ENCODE measurements around the gene GOLGA8R. TPM values are rescaled to one million over a fixed set of nuclear protein-coding genes. Genes with fewer than 3 reads are reported as not detected.
"Not testable (repeated sequence)": the region's sequence is repeated elsewhere in the genome, so short reads cannot be mapped to it uniquely, and the experiment has no call there.

GOLGA8R gene
- 0.22 TPM in 1 of 2 replicates, not detected in the other for total RNA-seq

GRCh38 chr15:30414160-30414559, at the start of gene GOLGA8R:
Gene GOLGA8R, minus strand, starts transcription at chr15:30414260. Its CDS starts 98 bp downstream, at chr15:30414162.
- not testable (repeated sequence) for DNase-seq (ENCODE audit: low read depth); H3K4me3 ChIP-seq (ENCODE audit: low read depth, low read length)

DNA sequence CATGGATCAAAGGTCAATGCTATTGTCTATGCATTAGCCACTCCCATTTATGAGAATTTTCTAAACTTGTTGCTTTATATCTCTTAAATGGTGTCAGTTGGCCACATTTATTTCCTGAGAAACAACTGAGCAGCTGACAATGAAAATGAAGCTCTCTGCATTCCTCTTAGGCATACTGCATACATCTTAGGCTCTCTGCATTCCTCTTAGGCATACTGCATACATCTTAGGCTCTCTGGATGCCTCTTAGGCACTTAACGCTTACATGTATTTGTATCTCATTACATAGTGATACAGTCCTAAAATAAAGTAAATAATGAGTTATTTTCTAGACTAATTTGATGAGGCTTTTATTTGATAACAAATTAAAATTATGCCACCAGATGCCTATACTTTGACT, 49.8 kb upstream of the GOLGA8R start:
- H3K4me3 ChIP-seq (ENCODE audit: low read depth, low read length); DNase-seq (ENCODE audit: low read depth): not testable (repeated sequence)

GRCh38 chr15:30462176-30462575, 48.1 kb upstream of the GOLGA8R start:
- not testable (repeated sequence) for H3K4me3 ChIP-seq (ENCODE audit: low read depth, low read length); DNase-seq (ENCODE audit: low read depth)

GRCh38 chr15:30452702-30453101, 38.6 kb upstream of the GOLGA8R start:
- H3K4me3 ChIP-seq (ENCODE audit: low read depth, low read length); DNase-seq (ENCODE audit: low read depth): not testable (repeated sequence)

- H3K4me3 ChIP-seq (ENCODE audit: low read depth, low read length); DNase-seq (ENCODE audit: low read depth): not testable (repeated sequence)
These were observed 24.3 kb upstream of the GOLGA8R start for GRCh38 chr15:30438348-30438747.

- H3K4me3 ChIP-seq (ENCODE audit: low read depth, low read length); DNase-seq (ENCODE audit: low read depth): not testable (repeated sequence)
These were observed 21.8 kb upstream of the GOLGA8R start for GRCh38 chr15:30435878-30436277.

- H3K4me3 ChIP-seq (ENCODE audit: low read depth, low read length); DNase-seq (ENCODE audit: low read depth): not testable (repeated sequence)
These were observed 6.7 kb upstream of the GOLGA8R start for GRCh38 chr15:30420723-30421122.

DNA sequence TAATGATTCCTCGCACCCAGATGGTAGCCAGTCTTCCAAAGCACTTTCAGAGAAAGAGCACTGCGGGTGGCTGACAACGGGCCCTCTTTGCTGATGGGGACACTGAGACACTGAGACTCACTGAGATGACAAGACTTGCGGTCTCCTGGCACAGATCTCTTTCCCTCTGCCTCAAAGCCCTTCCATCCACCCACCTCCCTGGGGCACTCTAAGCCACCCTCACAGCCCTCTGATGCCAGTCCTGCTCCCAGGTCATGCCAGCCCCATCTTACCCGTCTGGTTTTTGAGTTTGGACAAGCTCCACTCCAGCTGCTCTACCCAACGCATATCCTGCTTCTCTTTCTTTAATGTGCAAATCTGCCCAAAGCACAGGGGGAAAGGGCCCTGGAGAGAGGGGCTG, 6.4 kb downstream of the GOLGA8R start:
- DNase-seq (ENCODE audit: low read depth); H3K4me3 ChIP-seq (ENCODE audit: low read depth, low read length): not testable (repeated sequence)

DNA sequence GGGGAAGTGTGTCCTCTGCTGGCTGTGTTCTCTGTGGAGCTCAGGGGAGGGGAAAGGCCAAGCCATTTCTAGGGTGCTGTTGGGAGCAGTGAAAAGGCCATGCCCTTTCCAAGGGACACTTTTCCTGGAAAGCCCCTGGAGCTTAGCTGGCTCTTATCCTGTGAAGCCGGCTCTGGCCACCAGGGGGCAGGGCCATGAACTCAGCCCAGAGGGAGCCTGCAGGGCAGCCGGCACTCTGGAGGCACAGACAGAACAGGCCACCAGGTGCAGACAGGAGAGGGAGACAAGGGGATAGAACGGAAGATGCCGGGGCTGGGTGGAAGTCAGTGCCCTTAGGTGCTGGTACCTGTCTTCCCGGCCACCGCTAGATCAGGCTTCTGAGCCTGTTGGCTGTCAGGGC, 15.1 kb downstream of the GOLGA8R start:
- not testable (repeated sequence) for DNase-seq (ENCODE audit: low read depth)

DNA sequence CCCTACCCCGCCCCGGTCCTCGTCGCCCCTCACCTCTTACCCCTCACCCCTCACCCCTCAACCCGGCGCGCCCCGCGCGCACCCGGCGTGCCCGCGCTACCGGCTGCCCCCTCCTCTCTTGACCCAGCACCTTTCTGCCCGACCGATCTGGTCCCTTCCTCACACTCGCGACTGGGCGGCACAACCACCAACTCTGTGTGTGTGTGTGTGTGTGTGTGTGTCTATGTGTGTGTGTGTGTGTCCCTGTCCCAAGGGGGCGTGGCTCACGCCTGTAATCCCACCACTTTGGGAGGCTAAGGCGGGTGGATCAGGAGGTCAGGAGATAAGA, 20.4 kb downstream of the GOLGA8R start:
- H3K4me3 ChIP-seq (ENCODE audit: low read depth, low read length); DNase-seq (ENCODE audit: low read depth): not testable (repeated sequence)

More for the DNA sequence above, 15.1 kb downstream of the GOLGA8R start:
- not testable (repeated sequence) for H3K4me3 ChIP-seq (ENCODE audit: low read depth, low read length)

- DNase-seq (ENCODE audit: low read depth); H3K4me3 ChIP-seq (ENCODE audit: low read depth, low read length): not testable (repeated sequence)
These were observed 21.0 kb downstream of the GOLGA8R start, which contains the start of gene CHRFAM7A for GRCh38 chr15:30392766-30393663. Gene CHRFAM7A, minus strand, starts transcription at chr15:30393540. Its CDS starts 10,189 bp downstream, at chr15:30383351.

DNA sequence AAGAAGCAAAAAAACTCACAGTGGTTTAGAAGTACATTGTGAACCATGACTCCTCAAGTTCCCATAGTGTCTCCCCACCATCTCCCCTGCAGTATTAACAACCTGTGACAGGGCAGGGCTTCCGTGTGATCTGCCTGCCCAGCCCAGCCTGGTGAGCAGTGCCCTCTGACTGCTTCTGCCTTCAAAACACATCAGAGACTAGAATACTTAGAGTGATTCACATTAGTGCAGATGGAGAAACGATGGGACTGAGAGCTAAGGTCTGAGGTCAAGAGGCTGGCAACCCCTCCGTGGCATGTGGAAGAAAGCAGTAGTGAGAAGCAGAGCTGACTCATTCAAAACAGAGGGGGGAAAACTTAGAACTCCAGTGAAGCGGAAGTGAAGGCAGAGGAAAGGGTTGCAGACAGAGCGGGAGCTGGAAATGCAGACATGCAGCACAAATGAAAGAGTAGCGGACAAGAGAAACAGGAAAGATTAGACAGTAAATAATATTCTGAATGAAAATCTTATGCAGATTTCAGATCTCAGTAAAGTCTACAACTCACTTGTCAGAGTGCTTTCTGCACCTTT, 27.7 kb downstream of the GOLGA8R start:
- H3K4me3 ChIP-seq (ENCODE audit: low read depth, low read length); DNase-seq (ENCODE audit: low read depth): not testable (repeated sequence)

DNA sequence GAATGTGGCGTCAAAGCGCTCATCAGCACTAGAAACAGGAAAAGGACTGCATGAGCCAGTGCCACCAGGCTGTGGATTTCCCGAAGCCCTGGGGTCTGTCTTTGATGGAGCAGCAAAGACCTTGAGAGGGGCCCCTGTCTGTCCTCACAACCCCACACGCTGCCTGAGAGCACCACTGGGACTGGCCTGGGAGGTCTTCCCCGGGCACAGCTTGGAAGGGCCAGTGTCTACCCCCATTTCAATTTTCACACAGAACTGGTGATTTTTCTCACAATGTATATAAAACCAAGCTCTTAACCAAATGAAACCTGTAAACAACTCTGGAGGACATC, 37.0 kb downstream of the GOLGA8R start:
- not testable (repeated sequence) for DNase-seq (ENCODE audit: low read depth); H3K4me3 ChIP-seq (ENCODE audit: low read depth, low read length)

- H3K4me3 ChIP-seq (ENCODE audit: low read depth, low read length); DNase-seq (ENCODE audit: low read depth): not testable (repeated sequence)
These were observed 37.5 kb downstream of the GOLGA8R start for GRCh38 chr15:30376375-30377081.

DNA sequence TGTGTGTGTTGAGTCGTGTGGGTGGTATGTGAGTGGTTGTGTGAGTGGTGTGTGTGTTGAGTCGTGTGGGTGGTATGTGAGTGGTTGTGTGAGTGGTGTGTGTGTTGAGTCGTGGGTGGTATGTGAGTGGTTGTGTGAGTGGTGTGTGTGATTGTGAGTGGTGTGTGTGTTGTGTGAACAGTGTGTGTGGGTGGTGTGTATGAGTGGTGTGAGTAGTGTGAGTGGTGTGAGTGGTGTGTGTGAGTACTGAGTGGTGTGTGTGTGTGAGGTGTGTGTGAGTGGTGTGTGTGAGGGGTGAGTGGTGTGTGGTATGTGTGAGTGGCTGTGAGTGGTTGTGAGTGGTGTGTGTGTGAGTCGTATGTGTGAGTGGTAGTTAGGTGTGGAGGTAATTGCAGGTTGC, 38.2 kb downstream of the GOLGA8R start:
- not testable (repeated sequence) for DNase-seq (ENCODE audit: low read depth)

GRCh38 chr15:30374862-30375261, 39.2 kb downstream of the GOLGA8R start:
- H3K4me3 ChIP-seq (ENCODE audit: low read depth, low read length); DNase-seq (ENCODE audit: low read depth): not testable (repeated sequence)

More for the DNA sequence above, 38.2 kb downstream of the GOLGA8R start:
- H3K4me3 ChIP-seq (ENCODE audit: low read depth, low read length) = not testable (repeated sequence)

DNA sequence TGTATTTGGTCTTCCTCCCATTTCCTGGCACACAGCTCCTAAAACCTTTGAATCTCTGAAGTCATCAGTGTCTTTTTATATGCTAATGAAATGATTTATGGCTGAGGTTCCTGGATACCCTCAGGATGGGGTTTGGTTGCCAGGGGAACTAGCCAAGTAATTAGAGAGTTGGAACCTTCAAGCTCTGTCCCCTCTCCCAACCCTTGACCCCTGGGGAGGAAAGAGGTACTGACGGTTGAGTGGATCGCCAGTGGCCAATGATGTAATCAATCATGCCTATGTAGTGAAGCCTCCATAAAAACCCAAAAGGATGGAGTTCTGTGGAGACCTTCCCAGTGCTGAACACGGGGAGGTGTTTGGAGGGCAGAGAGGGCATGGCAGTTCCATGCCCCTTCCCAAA, 45.8 kb downstream of the GOLGA8R start:
- not testable (repeated sequence) for DNase-seq (ENCODE audit: low read depth); H3K4me3 ChIP-seq (ENCODE audit: low read depth, low read length)

GRCh38 chr15:30367246-30367645, 46.8 kb downstream of the GOLGA8R start:
- DNase-seq (ENCODE audit: low read depth); H3K4me3 ChIP-seq (ENCODE audit: low read depth, low read length): not testable (repeated sequence)

- H3K4me3 ChIP-seq (ENCODE audit: low read depth, low read length); DNase-seq (ENCODE audit: low read depth): not testable (repeated sequence)
These were observed 52.7 kb downstream of the GOLGA8R start for GRCh38 chr15:30361404-30361803.

DNA sequence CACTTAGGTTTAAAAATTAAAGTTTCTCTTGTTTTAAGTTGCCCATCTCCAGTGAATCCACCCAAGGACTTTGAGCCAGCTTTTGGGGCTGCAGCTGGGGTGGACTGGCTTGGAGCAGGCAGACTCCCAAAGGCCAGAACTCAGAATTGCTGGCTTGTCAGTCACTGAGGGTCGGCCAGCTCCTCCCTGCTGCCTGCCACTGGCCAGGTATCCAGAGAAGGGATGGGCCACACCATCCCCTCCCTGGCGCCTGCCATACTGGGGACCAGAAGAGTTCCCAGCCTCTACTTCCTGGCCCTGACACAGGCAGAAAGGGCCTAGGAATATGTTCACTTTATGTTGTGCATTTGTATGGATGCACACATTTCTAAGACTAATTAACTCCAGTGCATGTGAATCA, 53.1 kb downstream of the GOLGA8R start:
- not testable (repeated sequence) for H3K4me3 ChIP-seq (ENCODE audit: low read depth, low read length); DNase-seq (ENCODE audit: low read depth)

Data from epithelial cell of proximal tubule (primary cell).